SHP77 treated with DMSO at 0.1 percent for 48 hours (cell line): ENCODE data around the gene RNF157.
"Not testable (repeated sequence)": the region's sequence is repeated elsewhere in the genome, so short reads cannot be mapped to it uniquely, and the experiment has no call there.

ENCODE experiments used
- DNase-seq: peaks from one replicate; lab custom pipeline; 2025; lab: John Stamatoyannopoulos, UW

Gene RNF157

DNA sequence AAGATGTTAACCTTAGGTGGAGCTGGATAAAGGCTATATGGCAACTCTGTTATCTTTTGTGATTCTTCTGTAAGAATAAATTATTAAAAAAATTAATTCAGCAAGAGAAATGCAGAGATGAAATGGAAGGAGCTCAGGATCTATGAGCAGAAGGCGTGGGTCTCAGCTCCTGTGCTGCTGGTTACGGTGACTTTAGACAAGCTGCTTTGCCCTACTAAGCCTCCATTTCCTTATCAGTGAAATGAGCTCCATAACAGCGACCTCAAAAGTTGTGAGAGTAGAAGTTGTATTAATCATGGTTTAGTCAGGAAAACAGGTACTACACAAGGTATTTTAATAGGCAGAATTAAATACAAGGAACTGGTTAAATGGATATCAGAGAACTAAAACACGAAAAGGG is 51.0 kb downstream of the RNF157 start:
- DNase-seq: no peak

DNA sequence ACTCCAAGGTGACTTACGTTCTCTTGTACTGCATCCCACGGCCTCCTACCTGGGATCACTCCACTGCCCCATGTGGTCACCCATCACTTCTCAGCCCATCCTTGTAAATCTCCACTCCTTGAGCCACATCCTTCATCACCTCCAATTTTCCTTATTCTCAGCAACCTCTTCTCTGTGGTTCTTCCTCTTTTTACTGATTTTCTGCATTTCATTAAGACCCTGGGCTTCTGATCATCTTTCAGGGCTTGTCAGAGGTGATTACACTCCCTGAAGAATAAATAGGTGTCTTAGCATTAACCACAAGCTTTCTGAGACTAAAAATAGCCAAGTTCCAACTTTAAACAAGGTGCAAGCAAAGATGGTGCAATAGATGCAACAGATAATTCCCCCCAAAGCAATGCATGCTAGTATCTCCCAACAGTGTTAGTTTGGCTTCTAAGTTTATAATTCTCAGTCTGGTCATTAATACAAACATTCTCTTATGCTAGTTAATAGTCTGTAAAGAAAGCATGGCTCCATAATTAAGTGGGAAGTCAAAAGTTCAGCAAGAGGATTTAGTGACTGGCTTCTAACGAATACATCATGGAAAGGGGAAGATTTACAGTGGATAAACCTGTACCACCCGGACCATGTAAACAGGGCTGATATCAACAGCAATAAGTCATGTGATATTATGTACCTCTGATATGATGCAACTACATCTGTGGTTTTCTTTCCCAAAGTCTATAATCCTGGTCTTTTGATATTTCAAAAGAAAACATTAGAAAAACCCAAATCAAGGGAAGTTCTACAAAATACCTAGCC is 51.9 kb downstream of the RNF157 start:
- DNase-seq: no peak

DNA sequence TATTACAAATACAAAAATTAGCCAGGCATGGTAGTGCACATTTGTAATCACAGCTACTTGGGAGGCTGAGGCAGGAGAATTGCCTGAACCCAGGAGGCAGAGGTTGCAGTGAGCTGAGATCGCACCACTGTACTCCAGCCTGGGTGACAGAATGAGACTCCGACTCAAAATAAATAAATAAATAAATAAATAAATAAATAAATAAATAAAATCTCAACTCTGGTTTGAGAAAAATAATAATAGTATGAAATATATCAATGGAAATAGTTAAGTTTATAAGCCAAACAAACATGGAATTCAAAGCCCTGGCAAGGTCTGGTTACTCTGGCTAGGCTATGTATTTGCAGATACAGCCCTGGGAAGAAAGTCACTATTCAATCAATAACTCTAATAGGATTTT is 53.5 kb downstream of the RNF157 start:
- DNase-seq: not testable (repeated sequence)

DNA sequence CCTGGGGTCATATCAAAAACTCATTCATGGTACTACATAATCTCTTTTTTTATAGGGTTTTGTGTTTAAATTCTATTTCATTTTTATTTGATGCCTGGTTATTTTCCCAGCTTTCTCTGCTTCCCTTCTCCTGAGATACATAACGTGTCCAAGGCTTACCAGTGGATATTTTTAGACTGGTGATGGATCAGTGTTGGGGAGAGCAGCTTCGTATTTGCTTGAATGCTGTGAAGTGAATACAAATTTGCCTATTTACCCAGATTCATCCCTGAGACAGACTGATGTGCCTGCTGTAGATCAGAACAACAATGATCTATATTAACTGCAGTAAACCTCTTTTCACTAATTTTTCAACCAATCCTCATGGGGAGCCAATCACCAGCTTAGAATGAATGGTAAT is 56.0 kb downstream of the RNF157 start:
- DNase-seq: no peak

DNA sequence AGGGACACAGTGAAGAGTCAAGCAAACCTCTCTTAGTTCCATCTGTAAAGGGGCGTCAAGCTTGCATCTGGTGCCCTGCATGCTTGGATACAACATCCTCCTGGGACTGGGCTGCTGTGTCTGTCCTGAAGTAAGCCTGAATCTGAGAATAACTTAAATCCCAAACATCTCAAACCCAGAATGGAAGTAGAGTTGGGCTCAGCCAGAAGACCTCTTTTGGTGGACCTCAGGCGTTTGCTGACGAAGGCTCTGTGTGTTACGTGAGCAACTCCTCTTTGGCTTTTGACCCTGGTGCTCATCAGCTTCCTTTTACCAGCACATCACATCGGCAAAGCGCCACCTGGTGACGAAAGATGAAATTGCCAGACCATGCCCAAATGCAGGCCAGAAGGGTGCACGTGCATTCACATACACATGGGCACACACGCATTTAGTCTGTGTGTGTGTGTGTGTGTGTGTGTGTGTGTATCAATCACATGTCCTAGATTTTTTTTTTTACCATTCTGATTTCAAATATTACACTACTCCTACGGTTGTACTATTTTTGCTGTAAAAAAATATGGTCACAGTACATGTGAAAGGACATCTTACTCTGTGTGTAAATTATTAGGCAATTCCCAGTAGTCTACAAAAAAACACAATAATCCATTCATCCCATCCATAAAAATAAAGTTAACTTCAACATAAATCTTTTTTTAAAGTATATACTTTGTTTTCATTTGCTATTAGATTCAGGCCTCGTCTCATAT is 58.1 kb downstream of the RNF157 start:
- peak; percentile 81 for DNase-seq

DNA sequence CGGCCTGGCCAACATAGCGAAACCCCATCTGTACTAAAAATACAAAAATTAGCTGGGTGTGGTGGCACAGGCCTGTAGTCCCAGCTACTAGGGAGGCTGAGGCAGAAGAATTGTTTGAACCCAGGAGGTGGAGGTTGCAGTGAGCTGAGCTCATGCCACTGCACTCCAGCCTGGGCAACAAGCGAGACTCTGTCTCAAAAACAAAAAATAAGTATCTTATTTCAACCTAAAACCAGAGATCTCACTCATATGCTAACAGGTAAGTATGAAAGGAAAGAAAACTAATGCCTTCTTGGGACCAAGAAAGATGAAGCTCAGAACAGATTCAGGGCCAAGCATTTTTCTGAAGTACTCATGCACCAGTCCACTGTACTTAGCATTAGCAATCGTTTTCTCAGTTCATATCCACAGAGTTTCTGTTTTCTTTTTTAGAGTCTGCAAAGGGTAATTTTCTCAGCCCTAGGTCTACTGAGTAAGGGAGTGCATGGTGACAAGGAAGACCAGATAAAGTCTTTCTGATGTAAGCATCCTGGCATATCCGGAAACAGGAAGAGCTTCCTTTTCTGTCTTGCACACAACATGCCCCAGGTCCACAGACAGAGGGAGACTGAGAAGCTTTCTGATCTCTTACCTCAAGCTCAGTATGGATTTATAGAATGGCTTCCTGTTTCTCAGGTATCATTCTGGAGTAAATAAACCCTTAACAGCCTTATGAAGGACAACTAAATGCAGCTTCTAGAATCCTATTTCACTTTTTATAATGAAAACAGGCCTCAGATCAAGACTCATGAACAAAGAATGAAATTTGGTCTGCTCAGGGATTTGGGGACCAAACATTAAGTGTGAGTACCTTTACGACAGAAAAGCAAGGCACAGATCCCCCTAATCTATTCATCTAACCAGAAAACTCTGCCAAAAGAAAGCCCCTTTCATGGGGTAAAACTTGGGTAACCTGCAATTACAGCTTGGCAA is 60.5 kb downstream of the RNF157 start:
- no peak for DNase-seq

DNA sequence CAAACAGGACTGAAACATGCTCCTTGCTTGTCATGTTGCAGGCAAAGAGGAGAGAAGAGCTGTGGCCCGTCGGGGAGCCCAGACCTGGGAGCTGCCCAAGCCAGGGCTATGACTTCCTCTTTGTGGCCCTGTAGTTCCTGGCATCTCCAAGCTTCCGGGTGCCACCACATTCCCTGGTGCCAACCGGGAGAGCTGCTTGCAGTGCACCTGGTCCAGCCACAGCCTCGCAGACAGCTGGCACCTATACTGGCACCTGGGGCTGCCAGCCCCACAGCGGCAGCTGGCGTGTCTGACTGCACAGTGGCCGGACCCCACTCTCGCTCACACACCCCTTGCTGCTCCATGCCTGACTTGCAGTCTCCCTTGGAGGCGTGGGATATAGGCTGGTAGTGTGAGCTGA is 62.2 kb downstream of the RNF157 start:
- DNase-seq: no peak

DNA sequence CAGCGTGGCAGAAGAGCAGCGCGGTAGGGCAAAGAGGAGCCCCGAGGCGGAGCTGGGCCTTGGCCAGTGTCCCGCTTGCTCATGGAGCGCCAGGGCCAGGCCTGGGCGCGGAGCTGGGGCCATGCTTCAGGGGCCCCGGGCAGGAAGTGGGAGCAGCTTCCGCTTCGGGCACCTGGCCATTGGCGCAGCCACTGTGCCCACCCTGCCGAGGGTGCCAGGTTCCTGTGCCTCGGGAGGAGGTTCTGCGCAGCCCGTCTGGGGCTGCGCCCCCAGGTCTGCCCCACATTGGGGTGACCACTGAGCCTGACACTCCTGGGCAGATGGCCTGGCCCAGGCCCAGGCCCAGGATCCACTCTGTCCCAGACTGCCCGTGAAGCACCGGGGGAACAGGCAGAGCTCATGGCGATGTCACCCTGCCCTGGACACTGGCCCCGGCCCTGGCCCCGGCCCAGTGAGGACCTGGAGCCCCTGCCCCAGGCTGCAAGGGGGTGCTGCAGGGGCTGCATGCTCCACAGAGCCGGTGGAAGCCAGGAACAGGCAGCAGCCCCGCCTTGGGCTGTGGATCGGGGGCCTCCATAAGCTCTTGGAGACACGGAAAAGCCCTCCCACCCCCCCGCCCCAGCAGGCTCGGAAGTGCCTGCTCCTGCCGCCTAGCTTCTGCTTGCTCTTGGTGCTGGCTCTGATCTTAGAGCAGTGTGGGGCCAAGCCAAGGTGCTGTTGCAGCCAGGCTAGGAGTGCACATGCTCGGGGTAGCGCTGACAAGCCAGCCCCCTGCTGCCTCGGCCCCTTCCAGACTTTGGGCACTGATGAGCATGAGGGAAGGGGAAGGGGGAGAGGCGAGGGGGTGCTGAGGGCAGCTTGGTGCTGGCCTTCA is 63.4 kb downstream of the RNF157 start:
- no peak for DNase-seq

DNA sequence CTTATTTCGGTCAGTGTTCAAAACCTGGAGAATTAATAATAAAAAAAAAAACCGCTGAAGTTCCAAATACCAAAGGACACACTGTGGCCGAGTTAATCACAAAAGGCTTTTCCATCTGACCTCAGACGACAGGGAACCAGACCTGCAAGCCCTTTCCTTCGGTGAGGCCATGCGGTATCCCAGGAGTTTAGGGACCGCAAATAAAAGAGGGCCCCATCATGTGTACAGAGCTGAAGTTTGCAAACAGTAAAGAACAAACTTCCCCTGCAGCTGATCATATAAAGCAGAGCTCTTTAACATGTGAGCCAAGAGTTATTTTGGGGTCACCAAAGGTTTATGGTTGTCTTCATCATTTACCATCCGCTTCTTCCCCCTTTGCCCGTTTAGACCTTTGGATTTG is 66.3 kb downstream of the RNF157 start:
- peak; percentile 40 for DNase-seq

DNA sequence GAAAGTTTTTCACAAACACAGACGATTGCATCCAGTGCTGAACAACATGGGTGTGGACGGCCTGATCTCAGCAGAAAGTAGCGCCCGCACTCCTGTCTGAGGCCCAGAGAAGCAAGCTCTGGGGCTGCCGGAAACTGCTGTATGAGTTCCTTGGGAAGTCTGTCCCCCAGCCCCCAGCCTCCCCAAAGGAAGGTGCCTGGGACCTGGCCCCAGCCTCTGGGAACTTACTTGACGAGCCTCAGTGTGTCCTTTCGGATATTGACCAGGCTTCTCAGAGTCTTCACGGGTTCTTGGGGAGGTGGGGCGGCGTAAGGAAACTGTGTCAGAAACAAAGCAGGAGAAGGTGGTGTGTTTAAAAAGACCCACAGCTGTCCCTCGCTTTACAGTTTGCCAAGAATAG is 66.8 kb downstream of the RNF157 start:
- DNase-seq: no peak

DNA sequence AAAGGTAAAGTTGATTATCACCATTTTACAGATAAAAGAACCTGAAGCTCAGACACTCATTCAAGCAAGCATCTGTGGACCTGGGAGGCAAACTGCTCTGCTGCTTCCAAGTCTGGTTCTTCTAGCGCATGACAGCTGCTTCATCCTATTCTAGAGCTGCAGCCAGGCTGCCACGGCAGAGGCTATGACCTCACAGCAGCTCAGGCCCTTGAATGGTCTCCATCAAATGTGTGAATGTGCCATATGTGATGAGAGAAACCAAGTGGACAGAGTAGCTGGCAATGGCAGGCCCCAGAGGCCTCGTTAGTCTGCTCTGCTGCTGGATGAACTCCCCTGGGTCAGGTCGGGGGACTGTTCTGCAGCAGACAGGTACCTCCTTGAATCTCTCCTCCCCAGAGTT is 68.6 kb downstream of the RNF157 start:
- DNase-seq: no peak

DNA sequence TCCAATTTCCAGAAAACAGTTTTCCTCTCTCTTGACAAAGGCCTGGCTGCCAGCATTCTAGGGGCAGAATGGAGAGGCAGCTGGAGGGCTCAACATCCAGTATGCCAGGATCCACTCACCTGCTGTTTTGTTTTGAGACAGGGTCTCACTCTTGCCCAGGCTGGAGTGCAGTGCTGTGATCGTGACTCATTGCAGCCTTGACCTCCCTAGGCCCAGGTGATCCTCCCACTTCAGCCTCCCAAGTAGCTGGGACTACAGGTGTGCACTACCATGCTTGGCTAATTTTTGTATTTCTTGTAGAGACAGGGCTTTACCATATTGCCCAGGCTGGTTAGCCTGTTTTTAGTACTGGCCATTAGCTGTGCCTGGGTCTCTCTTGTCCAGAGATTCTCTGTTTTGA is 70.2 kb downstream of the RNF157 start:
- DNase-seq: no peak

DNA sequence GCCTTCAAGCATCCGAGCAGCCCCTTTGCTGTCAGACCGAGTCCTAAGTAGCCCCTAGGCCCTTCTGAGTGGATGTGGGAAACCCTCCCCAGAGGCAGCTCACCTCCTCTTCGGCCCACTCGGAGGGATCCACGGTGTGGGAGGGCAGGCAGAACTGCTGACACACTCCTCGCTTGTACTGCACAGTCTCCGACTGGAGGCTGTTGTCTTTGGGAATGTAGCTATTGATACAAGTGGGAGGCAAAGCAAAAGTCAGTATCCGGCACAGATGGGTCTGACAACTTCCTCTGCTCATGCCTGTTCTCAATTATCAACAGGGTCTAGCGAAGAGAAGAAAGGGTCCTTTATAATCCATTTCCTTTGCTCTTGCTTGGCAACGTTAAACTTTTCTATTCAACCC is 73.4 kb downstream of the RNF157 start:
- no peak for DNase-seq

DNA sequence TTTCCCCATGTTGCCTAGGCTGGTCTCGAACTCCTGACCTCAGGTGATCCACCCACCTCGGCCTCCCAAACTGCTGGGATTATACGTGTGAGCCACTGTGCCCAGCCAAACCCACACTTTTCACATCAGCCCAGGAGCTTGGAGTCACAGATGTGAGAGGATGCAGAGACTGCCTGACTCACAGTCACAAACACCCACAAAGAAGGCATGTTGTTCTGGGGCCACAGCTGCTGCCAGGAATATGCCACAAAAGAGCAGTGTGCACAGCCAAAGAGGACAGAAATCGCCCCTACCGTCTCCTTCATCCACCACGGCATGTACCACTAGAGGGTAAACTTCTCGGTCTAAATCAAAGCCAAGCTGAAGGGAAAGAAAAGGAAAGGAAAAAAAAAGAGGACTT is 74.1 kb downstream of the RNF157 start:
- no peak for DNase-seq

DNA sequence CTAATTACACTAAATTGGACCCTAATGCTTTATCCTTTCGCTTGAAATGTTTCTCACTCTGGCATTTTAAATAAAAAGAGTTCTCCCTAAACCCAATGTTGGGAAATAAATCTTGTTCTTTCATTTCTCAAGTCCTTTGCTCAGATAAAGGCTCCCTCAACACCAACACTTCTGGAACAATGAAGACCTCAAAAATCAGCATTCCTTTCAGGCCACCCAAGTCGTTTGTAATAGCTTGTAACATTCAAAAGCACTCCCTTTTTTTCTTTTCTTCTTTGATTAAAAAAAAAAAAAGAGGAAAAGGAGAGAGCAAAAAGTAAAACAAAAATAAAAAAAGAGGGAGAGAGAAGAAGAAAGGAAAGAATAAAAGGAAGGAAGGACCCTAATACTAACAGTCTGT is 76.0 kb downstream of the RNF157 start:
- no peak for DNase-seq

DNA sequence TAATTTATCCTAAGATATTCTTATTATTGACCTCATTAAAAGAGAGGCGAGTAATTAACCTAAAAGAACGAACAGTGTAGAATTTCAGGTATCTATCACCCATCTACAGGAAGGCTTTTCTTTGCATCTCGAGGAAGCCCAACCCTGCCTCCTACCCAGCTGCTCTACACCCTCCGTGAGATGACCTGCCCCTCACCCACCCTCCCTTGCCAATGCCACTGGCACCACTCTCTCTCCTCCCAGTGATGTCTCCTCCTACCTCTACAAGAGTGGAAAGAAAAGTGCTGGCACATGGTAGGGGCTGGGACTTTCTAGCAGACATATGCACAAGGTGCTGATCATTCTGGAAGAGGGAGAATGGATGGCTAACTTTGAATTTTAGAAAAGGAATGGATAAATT is 76.4 kb downstream of the RNF157 start:
- DNase-seq: no peak

DNA sequence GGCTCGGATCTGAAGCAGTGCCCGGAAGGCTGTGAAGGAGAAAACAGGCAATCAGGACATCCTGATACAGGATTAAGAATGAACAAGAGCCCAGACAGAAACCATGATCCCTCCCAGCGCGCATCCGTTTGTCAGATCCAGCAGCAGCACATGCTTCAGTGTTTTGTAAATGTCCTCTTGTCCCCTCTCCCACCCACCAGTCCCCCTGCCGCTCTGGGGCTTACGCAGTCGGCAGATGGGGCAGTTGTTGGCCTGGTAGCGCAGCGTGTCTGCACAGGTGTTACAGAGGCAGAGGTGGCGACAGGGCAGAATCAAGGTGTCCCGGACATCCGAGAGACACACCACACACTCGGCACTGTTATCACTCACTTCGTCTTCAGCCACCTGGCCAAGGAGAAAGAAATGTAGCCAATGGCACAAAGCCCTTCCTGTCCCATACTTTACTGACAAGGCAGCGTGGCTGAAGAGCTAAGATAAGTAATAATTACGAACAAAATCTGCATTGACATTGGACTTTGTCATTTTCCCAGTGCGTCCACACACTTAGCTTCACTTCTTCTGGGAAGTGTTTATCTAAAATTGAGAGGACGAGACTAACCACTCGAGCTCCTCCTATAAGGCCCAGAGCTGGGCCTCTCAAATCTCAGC is 78.5 kb downstream of the RNF157 start:
- DNase-seq: no peak

DNA sequence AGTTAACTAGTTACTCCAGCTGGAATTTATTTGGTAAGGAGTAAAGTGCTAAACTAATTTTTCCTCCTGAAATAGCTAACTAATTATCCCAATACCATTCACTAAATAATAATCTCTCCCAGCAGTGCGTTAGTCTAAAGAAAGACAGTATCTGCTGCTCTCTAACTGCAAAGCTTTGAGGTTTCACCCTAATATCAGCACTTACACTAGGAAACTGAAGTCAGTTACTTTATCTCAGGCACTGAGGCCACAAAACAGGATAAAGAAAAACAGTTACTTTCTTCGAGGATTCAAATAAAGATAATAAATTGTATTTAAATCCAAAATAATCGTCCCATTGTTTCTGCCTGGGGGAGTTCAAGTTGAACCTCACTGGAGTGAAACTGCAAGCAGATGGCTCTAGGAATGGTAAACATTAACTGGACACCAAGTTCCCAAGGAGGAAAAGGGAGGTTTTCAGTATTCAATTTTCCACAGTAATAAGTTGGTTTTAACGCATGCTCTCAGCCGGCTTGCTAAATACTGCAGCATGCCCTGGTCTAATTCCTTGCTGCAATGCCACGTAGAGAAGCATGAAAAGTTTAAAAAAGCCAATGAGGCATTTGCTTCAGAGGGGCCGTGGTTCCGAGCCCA is 79.3 kb downstream of the RNF157 start:
- DNase-seq: no peak

DNA sequence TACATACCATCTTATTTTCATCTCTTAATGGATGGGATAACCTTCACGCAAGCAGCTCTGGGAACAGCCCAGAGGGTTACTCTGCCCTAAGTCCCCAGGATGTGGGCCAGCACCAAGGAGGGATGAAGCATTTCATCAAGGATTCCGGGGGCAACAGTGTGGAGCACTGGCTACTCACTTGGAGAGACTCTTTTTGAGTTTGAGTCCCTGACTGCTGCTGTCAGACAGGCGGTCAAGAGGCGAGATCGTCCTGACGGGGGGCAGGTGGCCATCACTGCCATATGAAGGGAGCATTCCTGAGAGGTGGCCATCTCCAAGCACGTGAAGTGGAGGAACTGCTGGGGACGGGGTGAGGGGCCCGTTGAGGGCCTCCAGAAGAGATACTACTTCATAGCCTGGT is 81.1 kb downstream of the RNF157 start:
- no peak for DNase-seq

DNA sequence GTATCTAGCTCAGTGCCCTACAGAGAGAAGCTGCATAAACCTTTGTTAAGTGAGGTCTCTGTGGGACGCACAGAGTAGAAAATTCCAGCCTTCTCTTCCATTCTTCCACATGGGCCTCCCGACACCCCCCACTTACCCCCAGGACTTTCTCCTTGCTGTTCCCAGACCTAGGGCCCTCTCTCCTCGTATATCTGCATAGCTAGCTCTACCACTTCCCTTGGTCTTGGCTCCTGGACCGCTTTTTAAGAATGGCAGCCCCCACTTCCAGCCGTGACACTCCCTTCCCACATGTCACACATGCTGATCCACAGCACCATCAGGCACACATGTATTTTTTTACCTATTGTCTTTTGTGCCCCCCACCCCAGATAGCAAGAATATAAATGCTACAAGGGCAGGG is 82.5 kb downstream of the RNF157 start:
- DNase-seq: no peak

DNA sequence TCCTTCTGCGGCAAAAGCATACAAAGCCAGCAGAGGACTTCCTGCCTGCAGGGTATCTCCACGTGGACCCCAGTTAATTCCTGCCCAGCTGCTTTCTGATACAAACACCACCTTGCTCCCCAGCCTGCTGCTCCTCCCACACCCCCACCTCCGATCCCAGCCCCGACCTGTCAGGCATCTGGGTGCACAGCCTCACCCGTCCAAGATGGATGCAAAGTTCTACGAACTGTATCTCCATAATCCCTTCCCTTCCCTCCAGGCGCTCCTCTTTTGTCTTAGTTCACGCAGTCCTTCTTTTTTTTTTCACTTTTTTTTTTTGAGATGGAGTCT is 83.7 kb downstream of the RNF157 start:
- no peak for DNase-seq
